K562 (cell line): ENCODE results near the gene PPP3CB. TPM values are rescaled to one million over a fixed set of nuclear protein-coding genes. Genes with fewer than 3 reads are reported as not detected.

Source experiments
- C11orf30 ChIP-seq: fragments of 450-650 bp; IDR thresholded peaks from 2 replicates; pipeline ENCODE4 v1.6.1; 2016; ENCODE audit warnings: low read depth, mild to moderate bottlenecking
- CXXC5 ChIP-seq: fragments of 250-450 bp; sonication (Bioruptor Pico); IDR thresholded peaks from 2 replicates; pipeline ENCODE4 v1.8.0; 2022; ENCODE audit warnings: inconsistent platforms, mild to moderate bottlenecking, moderate library complexity
- EHMT2 ChIP-seq: fragments of 450-650 bp; IDR thresholded peaks from 2 replicates; pipeline ENCODE4 v1.6.1; 2018; ENCODE audit warnings: antibody characterized with exemption
- MAZ ChIP-seq, 2 experiments: fragments of 450-650 bp in 1 of 2; sonication (generic) in 1 of 2; formaldehyde crosslinking; IDR thresholded peaks in 1 of 2; conservative IDR thresholded peaks in 1 of 2; 2 replicates each; pipeline versions ENCODE4 v1.4.0 to v1.5.0; 2020; ENCODE audit warnings: mild to moderate bottlenecking in 1 of 2, missing genetic modification reagents in 1 of 2
- MECOM ChIP-seq: fragments of 250-450 bp; sonication (Bioruptor Pico); IDR thresholded peaks from 2 replicates; pipeline ENCODE4 v1.8.0; 2022; ENCODE audit warnings: inconsistent platforms
- ZNF316 ChIP-seq: fragments of 450-650 bp; IDR thresholded peaks from 2 replicates; pipeline ENCODE4 v1.6.1; 2016
- ZNF551 ChIP-seq: fragments of 250-450 bp; sonication (Bioruptor Pico); IDR thresholded peaks from 2 replicates; pipeline ENCODE4 v1.5.0; 2021; ENCODE audit warnings: mild to moderate bottlenecking, moderate library complexity
- polyA plus RNA-seq, 8 experiments: library from polyadenylated mRNA; depleted of rRNA in 4 of 8; stranded (reverse) in 5 of 8; unstranded in 3 of 8; fragments of >200 nt; fragmentation: Nextera tagmentation in 2 of 8; fragmentation: Illumina TruSeq in 1 of 8; extraction: Ambion mirVana in 2 of 8; extraction: Trizol in 1 of 8; gene quantifications; 2 replicates each; pipeline versions ENCODE4 v1.2.1 to v1.2.3, GENCODE V29; 2011 to 2014; ENCODE audit warnings: inconsistent platforms in 1 of 8, missing spikeins in 1 of 8
- total RNA-seq, 7 experiments: library from RNA; depleted of rRNA in 6 of 7; stranded (reverse); fragments of >200 nt in 6 of 7; fragmentation: Illumina TruSeq in 2 of 7; extraction: Trizol in 2 of 7; gene quantifications; 2 replicates each; pipeline versions ENCODE4 v1.2.1 to v1.2.3, GENCODE V29; 2011 to 2021; ENCODE audit warnings: low replicate concordance in 1 of 7
- TF ChIP-seq, protein P1 (sequence below), 2 experiments: fragments of 450-650 bp in 1 of 2; sonication (generic) in 1 of 2; formaldehyde crosslinking in 1 of 2; IDR thresholded peaks; 2 replicates each; pipeline versions ENCODE4 v1.7.1 to v1.9.0; 2016 to 2022; ENCODE audit warnings: inconsistent platforms in 1 of 2, mild to moderate bottlenecking in 1 of 2, missing genetic modification reagents in 1 of 2
- TF ChIP-seq, protein P2 (sequence below), 2 experiments: fragments of 450-650 bp; formaldehyde crosslinking in 1 of 2; IDR thresholded peaks; 2 replicates each; pipeline versions ENCODE4 v1.4.0 to v1.6.1; 2014 to 2020; ENCODE audit warnings: mild to moderate bottlenecking in 2 of 2, borderline replicate concordance in 1 of 2, low read depth in 1 of 2

The PPP3CB gene
- total and polyA plus RNA-seq, 9 of the 15 experiments (the other 6 are each of a cell fraction or from before 2014, with no cell fraction given) = 9.6 to 27.6 (median 17.8) TPM

DNA sequence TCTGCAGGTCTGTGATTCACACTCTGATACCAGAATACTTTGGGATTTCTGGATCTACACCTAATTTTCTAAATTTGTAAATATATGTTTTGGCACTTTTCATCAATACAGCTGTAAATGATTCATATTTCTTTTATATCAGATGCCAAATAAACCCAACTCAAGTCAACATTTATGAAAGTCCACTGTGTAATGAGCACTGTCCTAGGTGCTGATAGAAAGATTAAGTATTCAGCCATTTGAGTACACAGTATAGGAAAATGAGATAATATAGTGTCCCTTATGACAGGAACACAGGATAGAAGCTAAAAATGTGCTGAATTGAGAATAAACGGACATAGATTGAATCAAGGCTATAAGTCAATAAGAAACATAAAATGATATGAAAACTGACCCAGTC, 88.3 kb downstream of the PPP3CB start (continued):
- TF ChIP-seq, protein P1, sequence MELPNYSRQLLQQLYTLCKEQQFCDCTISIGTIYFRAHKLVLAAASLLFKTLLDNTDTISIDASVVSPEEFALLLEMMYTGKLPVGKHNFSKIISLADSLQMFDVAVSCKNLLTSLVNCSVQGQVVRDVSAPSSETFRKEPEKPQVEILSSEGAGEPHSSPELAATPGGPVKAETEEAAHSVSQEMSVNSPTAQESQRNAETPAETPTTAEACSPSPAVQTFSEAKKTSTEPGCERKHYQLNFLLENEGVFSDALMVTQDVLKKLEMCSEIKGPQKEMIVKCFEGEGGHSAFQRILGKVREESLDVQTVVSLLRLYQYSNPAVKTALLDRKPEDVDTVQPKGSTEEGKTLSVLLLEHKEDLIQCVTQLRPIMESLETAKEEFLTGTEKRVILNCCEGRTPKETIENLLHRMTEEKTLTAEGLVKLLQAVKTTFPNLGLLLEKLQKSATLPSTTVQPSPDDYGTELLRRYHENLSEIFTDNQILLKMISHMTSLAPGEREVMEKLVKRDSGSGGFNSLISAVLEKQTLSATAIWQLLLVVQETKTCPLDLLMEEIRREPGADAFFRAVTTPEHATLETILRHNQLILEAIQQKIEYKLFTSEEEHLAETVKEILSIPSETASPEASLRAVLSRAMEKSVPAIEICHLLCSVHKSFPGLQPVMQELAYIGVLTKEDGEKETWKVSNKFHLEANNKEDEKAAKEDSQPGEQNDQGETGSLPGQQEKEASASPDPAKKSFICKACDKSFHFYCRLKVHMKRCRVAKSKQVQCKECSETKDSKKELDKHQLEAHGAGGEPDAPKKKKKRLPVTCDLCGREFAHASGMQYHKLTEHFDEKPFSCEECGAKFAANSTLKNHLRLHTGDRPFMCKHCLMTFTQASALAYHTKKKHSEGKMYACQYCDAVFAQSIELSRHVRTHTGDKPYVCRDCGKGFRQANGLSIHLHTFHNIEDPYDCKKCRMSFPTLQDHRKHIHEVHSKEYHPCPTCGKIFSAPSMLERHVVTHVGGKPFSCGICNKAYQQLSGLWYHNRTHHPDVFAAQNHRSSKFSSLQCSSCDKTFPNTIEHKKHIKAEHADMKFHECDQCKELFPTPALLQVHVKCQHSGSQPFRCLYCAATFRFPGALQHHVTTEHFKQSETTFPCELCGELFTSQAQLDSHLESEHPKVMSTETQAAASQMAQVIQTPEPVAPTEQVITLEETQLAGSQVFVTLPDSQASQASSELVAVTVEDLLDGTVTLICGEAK (IDR thresholded peaks at IDR 0.05) = no peak
- TF ChIP-seq, protein P1 (CRISPR knock-in tag; IDR thresholded peaks at IDR 0.05) = no peak
- TF ChIP-seq, protein P2, sequence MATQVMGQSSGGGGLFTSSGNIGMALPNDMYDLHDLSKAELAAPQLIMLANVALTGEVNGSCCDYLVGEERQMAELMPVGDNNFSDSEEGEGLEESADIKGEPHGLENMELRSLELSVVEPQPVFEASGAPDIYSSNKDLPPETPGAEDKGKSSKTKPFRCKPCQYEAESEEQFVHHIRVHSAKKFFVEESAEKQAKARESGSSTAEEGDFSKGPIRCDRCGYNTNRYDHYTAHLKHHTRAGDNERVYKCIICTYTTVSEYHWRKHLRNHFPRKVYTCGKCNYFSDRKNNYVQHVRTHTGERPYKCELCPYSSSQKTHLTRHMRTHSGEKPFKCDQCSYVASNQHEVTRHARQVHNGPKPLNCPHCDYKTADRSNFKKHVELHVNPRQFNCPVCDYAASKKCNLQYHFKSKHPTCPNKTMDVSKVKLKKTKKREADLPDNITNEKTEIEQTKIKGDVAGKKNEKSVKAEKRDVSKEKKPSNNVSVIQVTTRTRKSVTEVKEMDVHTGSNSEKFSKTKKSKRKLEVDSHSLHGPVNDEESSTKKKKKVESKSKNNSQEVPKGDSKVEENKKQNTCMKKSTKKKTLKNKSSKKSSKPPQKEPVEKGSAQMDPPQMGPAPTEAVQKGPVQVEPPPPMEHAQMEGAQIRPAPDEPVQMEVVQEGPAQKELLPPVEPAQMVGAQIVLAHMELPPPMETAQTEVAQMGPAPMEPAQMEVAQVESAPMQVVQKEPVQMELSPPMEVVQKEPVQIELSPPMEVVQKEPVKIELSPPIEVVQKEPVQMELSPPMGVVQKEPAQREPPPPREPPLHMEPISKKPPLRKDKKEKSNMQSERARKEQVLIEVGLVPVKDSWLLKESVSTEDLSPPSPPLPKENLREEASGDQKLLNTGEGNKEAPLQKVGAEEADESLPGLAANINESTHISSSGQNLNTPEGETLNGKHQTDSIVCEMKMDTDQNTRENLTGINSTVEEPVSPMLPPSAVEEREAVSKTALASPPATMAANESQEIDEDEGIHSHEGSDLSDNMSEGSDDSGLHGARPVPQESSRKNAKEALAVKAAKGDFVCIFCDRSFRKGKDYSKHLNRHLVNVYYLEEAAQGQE (IDR thresholded peaks at IDR 0.05; ENCODE audit: borderline replicate concordance) = peak; percentile 97
- TF ChIP-seq, protein P2 (CRISPR knock-in tag; IDR thresholded peaks at IDR 0.05; ENCODE audit: low read depth) = no peak
- TF ChIP-seq MAZ (CRISPR knock-in tag; conservative IDR thresholded peaks at IDR 0.05 in 1 of 2, IDR thresholded peaks at IDR 0.05 in 1 of 2) (0 out of 4 replicates have a peak, but pooled peaks of 1 of the 2 experiments have one; percentile 14), ZNF551 (CRISPR knock-in tag) (no peak), C11orf30 (peak; percentile 42; the same call in 1 of the 2 replicates), ZNF316 (peak; percentile 13; the same call in 1 of the 2 replicates), MECOM (CRISPR knock-in tag) (0 out of 2 replicates have a peak, but pooled peaks have one; percentile 48), CXXC5 (no peak), EHMT2 (peak; percentile 94)
